ENCODE results near the gene ZNF546.
A peak's percentile ranks its signal among the peaks of the same experiment; 100 is the strongest.
"Not testable (repeated sequence)": the region's sequence is repeated elsewhere in the genome, so short reads cannot be mapped to it uniquely, and the experiment has no call there.

The ZNF546 gene

GRCh38 chr19:39953915-39954314 lies 42.9 kb upstream of the ZNF546 start:
- Histone ChIP-seq H3K27me3 (ENCODE audit: insufficient read depth, low read depth) (no peaks in the 10 kb centered on the region), H3K79me2 (ENCODE audit: insufficient read depth, low read depth) (no peaks in the 10 kb centered on the region), H3K36me3 (ENCODE audit: insufficient read depth) (no peaks in the 10 kb centered on the region), H2AFZ (ENCODE audit: low read depth) (no peak overlapping the region), H3K4me3 (IDR thresholded peaks at IDR 0.05; ENCODE audit: insufficient read depth, low read depth, low read length) (no peak overlapping the region), H4K20me1 (ENCODE audit: insufficient read depth) (no peaks in the 10 kb centered on the region), H3K4me2 (peak overlapping the region; percentile 21; the same call in 1 of the 2 replicates), H3K9ac (no peak overlapping the region), H3K27ac (no peak overlapping the region), H3K4me1 (ENCODE audit: low read depth, poor library complexity, severe bottlenecking) (peaks cover 19% of the 10 kb centered on the region)
- TF ChIP-seq CTCF (conservative IDR thresholded peaks at IDR 0.05; ENCODE audit: low read depth, low read length) = no peak

GRCh38 chr19:39957886-39958285 lies 39.0 kb upstream of the ZNF546 start:
- H2AFZ ChIP-seq (ENCODE audit: low read depth); H3K4me2 ChIP-seq; H3K79me2 ChIP-seq (ENCODE audit: insufficient read depth, low read depth); H3K4me3 ChIP-seq (IDR thresholded peaks at IDR 0.05; ENCODE audit: insufficient read depth, low read depth, low read length); H3K9ac ChIP-seq; H4K20me1 ChIP-seq (ENCODE audit: insufficient read depth); H3K27me3 ChIP-seq (ENCODE audit: insufficient read depth, low read depth); H3K27ac ChIP-seq; H3K36me3 ChIP-seq (ENCODE audit: insufficient read depth): not testable (repeated sequence)
- H3K4me1 ChIP-seq (ENCODE audit: low read depth, poor library complexity, severe bottlenecking) = peaks cover 14% of the 10 kb centered on the region

- not testable (repeated sequence) for H4K20me1 ChIP-seq (ENCODE audit: insufficient read depth); H3K36me3 ChIP-seq (ENCODE audit: insufficient read depth); H2AFZ ChIP-seq (ENCODE audit: low read depth); H3K27ac ChIP-seq; H3K4me1 ChIP-seq (ENCODE audit: low read depth, poor library complexity, severe bottlenecking); H3K4me3 ChIP-seq (IDR thresholded peaks at IDR 0.05; ENCODE audit: insufficient read depth, low read depth, low read length); H3K79me2 ChIP-seq (ENCODE audit: insufficient read depth, low read depth); H3K27me3 ChIP-seq (ENCODE audit: insufficient read depth, low read depth); H3K4me2 ChIP-seq; H3K9ac ChIP-seq
These were observed 37.9 kb upstream of the ZNF546 start for GRCh38 chr19:39958942-39959341.

- not testable (repeated sequence) for H3K9ac ChIP-seq
These were observed 37.5 kb upstream of the ZNF546 start for GRCh38 chr19:39959407-39959806.

GRCh38 chr19:39963898-39964297 lies 33.0 kb upstream of the ZNF546 start:
- Histone ChIP-seq H3K36me3 (ENCODE audit: insufficient read depth) (no peaks in the 10 kb centered on the region), H2AFZ (ENCODE audit: low read depth) (no peak overlapping the region), H3K27ac (no peak overlapping the region), H3K4me3 (IDR thresholded peaks at IDR 0.05; ENCODE audit: insufficient read depth, low read depth, low read length) (no peak overlapping the region), H3K4me2 (no peak overlapping the region), H3K27me3 (ENCODE audit: insufficient read depth, low read depth) (no peaks in the 10 kb centered on the region), H4K20me1 (ENCODE audit: insufficient read depth) (no peaks in the 10 kb centered on the region), H3K4me1 (ENCODE audit: low read depth, poor library complexity, severe bottlenecking) (peaks cover 6% of the 10 kb centered on the region), H3K9ac (no peak overlapping the region), H3K79me2 (ENCODE audit: insufficient read depth, low read depth) (no peaks in the 10 kb centered on the region)
- no peak for TF ChIP-seq CTCF (conservative IDR thresholded peaks at IDR 0.05; ENCODE audit: low read depth, low read length)

More at GRCh38 chr19:39959407-39959806, 37.5 kb upstream of the ZNF546 start:
- not testable (repeated sequence) for H3K4me2 ChIP-seq; H2AFZ ChIP-seq (ENCODE audit: low read depth); H3K4me3 ChIP-seq (IDR thresholded peaks at IDR 0.05; ENCODE audit: insufficient read depth, low read depth, low read length); H3K27ac ChIP-seq; H3K27me3 ChIP-seq (ENCODE audit: insufficient read depth, low read depth); H3K4me1 ChIP-seq (ENCODE audit: low read depth, poor library complexity, severe bottlenecking); H4K20me1 ChIP-seq (ENCODE audit: insufficient read depth); H3K36me3 ChIP-seq (ENCODE audit: insufficient read depth); H3K79me2 ChIP-seq (ENCODE audit: insufficient read depth, low read depth)

- Histone ChIP-seq H3K36me3 (ENCODE audit: insufficient read depth) (no peaks in the 10 kb centered on the region), H3K4me3 (IDR thresholded peaks at IDR 0.05; ENCODE audit: insufficient read depth, low read depth, low read length) (no peak overlapping the region), H2AFZ (ENCODE audit: low read depth) (no peak overlapping the region), H3K9ac (no peak overlapping the region), H3K4me1 (ENCODE audit: low read depth, poor library complexity, severe bottlenecking) (peaks cover 18% of the 10 kb centered on the region), H3K4me2 (no peak overlapping the region), H3K79me2 (ENCODE audit: insufficient read depth, low read depth) (peaks cover 14% of the 10 kb centered on the region), H4K20me1 (ENCODE audit: insufficient read depth) (no peaks in the 10 kb centered on the region), H3K27ac (no peak overlapping the region), H3K27me3 (ENCODE audit: insufficient read depth, low read depth) (no peaks in the 10 kb centered on the region)
- no peak for TF ChIP-seq CTCF (conservative IDR thresholded peaks at IDR 0.05; ENCODE audit: low read depth, low read length)
These were observed 30.2 kb upstream of the ZNF546 start for GRCh38 chr19:39966617-39967016.
